Adrenal gland (tissue), 12 donors: ENCODE results near the gene SLC6A1. TPM values are rescaled to one million over a fixed set of nuclear protein-coding genes. Genes with fewer than 3 reads are reported as not detected.
"Not testable (repeated sequence)": the region's sequence is repeated elsewhere in the genome, so short reads cannot be mapped to it uniquely, and the experiment has no call there.

Source experiments
- DNase-seq, 7 donors: peaks; one replicate each; pipeline ENCODE4 v3.0.0-alpha.2; 2019 to 2020
- H3K27ac ChIP-seq, 5 donors: fragments of 200-600 bp; sonication (generic) in 4 of 5; 1 replicate in 3 of 5; 2 replicates in 2 of 5; pipeline versions ENCODE4 v1.5.1 to v1.8.0; 2016 to 2020; ENCODE audit warnings: mild to moderate bottlenecking in 1 of 5
- H3K27me3 ChIP-seq: fragments of 200-600 bp; 2 replicates; pipeline ENCODE4 v1.8.0; 2021
- H3K36me3 ChIP-seq, 2 donors: fragments of 200-600 bp; replicated peaks in 1 of 2; 1 replicate in 1 of 2; 2 replicates in 1 of 2; pipeline versions ENCODE4 v1.5.1 to v1.8.0; 2018 to 2022
- H3K4me1 ChIP-seq, 2 donors: fragments of 200-600 bp; replicated peaks in 1 of 2; 1 replicate in 1 of 2; 2 replicates in 1 of 2; pipeline versions ENCODE4 v1.5.1 to v1.8.0; 2018 to 2021
- H3K4me3 ChIP-seq, 4 donors: fragments of 200-600 bp; sonication (generic) in 3 of 4; one replicate each; pipeline ENCODE4 v1.5.1; 2016 to 2018
- H3K9me3 ChIP-seq, 3 donors: fragments of 200-600 bp; sonication (generic) in 1 of 3; replicated peaks in 1 of 3; 1 replicate in 2 of 3; 2 replicates in 1 of 3; pipeline versions ENCODE4 v1.5.1 to v1.8.0; 2016 to 2021
- CTCF ChIP-seq, 6 experiments: fragments of 450-650 bp in 4 of 6; fragments of 200-600 bp in 2 of 6; sonication (generic) in 1 of 6; IDR thresholded peaks; 1 replicate in 5 of 6; 2 replicates in 1 of 6; pipeline versions ENCODE4 v1.5.1 to v1.8.0; 2016 to 2021; ENCODE audit warnings: antibody characterized with exemption in 6 of 6, mild to moderate bottlenecking in 2 of 6, moderate library complexity in 1 of 6
- POLR2A ChIP-seq, 2 donors: fragments of 450-650 bp; IDR thresholded peaks; one replicate each; pipeline ENCODE4 v1.6.1; 2017; ENCODE audit warnings: antibody characterized with exemption in 2 of 2, mild to moderate bottlenecking in 2 of 2, moderate library complexity in 1 of 2
- WGBS, 4 donors: extraction: QIAGEN DNeasy Blood & Tissue Kit in 2 of 4; methylation state at CpG; one replicate each; pipeline versions ENCODE4 v1.1.5 to v1.1.7; 2013 to 2017; 5-methylcytosine and 5-hydroxymethylcytosine counted together
- intact Hi-C, 2 donors: fragments of 100-400 bp; cut with DNase I; formaldehyde crosslinking; loops; one replicate each; pipeline versions ENCODE4 v1.14.1 to v1.15.0; 2022 to 2023
- polyA plus RNA-seq, 3 donors: library from polyadenylated mRNA; stranded (reverse); fragments of 200-250 nt in 2 of 3; fragments of 350-450 nt in 1 of 3; fragmentation: Illumina TruSeq in 1 of 3; extraction: RNeasy Lipid Tissue Mini Kit (QIAGEN cat#74804) in 1 of 3; gene quantifications; one replicate each; pipeline ENCODE4 v1.2.3, GENCODE V29; 2013 to 2014
- total RNA-seq, 9 donors: library from RNA; depleted of rRNA in 4 of 9; stranded (reverse); fragments of >200 nt in 4 of 9; fragments of 120-200 nt in 1 of 9; fragmentation: NEBNext Ultra II Directional in 1 of 9; extraction: Animal tissue kit (Norgen Biotek cat#: 25700) in 1 of 9; gene quantifications; one replicate each; pipeline versions ENCODE4 v1.1.0 to v1.2.4, GENCODE V29; 2013 to 2023
- donor health status: healthy with polysubstance abuse.
- donor health status: Bipolar disorder and iron deficiency.
- donor health status: DM: yes; HTN: yes; CAD: no.
- donor health status: DM: no; HTN: no; CAD: no.
- donor health status: DM: no; HTN: no; CAD: no.
- donor health status: DM: yes; HTN: yes; CAD: no.

The SLC6A1 gene
- total and polyA plus RNA-seq, 12 donors: 0.06 to 1.8 (median 0.47) TPM

- H3K9me3 ChIP-seq: no peaks in the 10 kb centered on the region
- whole genome bisulfite sequencing, 4 donors: 85 to 91% (median 87%) methylated on average over 19 to 26 of the region's 26 CpGs
These were observed 78.7 kb downstream of the SLC6A1 start for GRCh38 chr3:11071096-11071755.

GRCh38 chr3:11072631-11073030, 80.1 kb downstream of the SLC6A1 start:
- intact Hi-C loops: no loop called here
- TF ChIP-seq POLR2A (IDR thresholded peaks at IDR 0.05) (no peak), CTCF (IDR thresholded peaks at IDR 0.05) (no peak)
- WGBS, 4 donors: 60 to 65% (median 64%) methylated on average over 5 of the region's 5 CpGs

More at GRCh38 chr3:11071096-11071755, 78.7 kb downstream of the SLC6A1 start:
- Histone ChIP-seq H3K4me1 (no peaks in the 10 kb centered on the region), H3K27ac (no peak overlapping the region), H3K4me3 (no peak overlapping the region), H3K27me3 (no peaks in the 10 kb centered on the region), H3K36me3 (no peaks in the 10 kb centered on the region)
- no peak for TF ChIP-seq CTCF (IDR thresholded peaks at IDR 0.05)
- no peak for TF ChIP-seq POLR2A (IDR thresholded peaks at IDR 0.05)
- intact Hi-C loops: no loop called here
- peak in 1 of 7 donors; percentile 5 for DNase-seq

GRCh38 chr3:11074011-11074410, 81.5 kb downstream of the SLC6A1 start:
- Histone ChIP-seq H3K4me3 (no peak overlapping the region), H3K4me1 (no peaks in the 10 kb centered on the region), H3K27ac (no peak overlapping the region), H3K36me3 (no peaks in the 10 kb centered on the region), H3K27me3 (no peaks in the 10 kb centered on the region), H3K9me3 (no peaks in the 10 kb centered on the region)
- WGBS, 4 donors: 48 to 61% (median 58%) methylated on average over 2 of the region's 2 CpGs
- intact Hi-C loops: no loop called here
- TF ChIP-seq CTCF (IDR thresholded peaks at IDR 0.05) (no peak), POLR2A (IDR thresholded peaks at IDR 0.05) (no peak)
- no peak for DNase-seq

More at GRCh38 chr3:11072631-11073030, 80.1 kb downstream of the SLC6A1 start:
- Histone ChIP-seq H3K4me3 (no peak overlapping the region), H3K9me3 (no peaks in the 10 kb centered on the region), H3K27me3 (no peaks in the 10 kb centered on the region), H3K4me1 (no peaks in the 10 kb centered on the region), H3K36me3 (no peaks in the 10 kb centered on the region), H3K27ac (no peak overlapping the region)
- no peak for DNase-seq

DNA sequence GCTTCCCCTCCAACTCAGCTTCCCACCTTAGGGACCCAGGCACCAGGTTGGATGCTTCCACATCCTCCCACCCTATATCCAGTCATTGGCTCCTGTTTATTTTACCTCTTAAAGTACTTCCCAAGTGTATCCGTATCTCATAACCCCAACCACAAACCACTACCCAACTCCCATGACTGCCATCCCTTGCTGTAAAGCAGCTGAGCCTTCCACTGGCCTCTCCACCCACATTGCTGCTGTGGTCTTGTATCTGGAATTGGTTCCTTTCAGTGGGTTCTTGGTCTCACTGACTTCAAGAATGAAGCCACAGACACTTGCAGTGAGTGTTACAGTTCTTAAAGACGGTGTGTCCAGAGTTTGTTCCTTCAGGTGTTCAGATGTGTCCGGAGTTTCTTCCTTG, 81.9 kb downstream of the SLC6A1 start:
- TF ChIP-seq CTCF (IDR thresholded peaks at IDR 0.05) (no peak), POLR2A (IDR thresholded peaks at IDR 0.05) (no peak)
- no peak overlapping the region for H3K27ac ChIP-seq
- peak in 1 of 7 donors; percentile 3 for DNase-seq
- WGBS, 4 donors: 70 to 90% (median 80%) methylated on average over 3 of the region's 3 CpGs
- H3K4me1 ChIP-seq: no peaks in the 10 kb centered on the region
- no peaks in the 10 kb centered on the region for H3K36me3 ChIP-seq
- intact Hi-C loops: no loop called here
- no peaks in the 10 kb centered on the region for H3K9me3 ChIP-seq
- no peak overlapping the region for H3K4me3 ChIP-seq
- H3K27me3 ChIP-seq: no peaks in the 10 kb centered on the region

- DNase-seq, H3K4me1 ChIP-seq, H3K27me3 ChIP-seq, intact Hi-C loops, H3K27ac ChIP-seq, H3K9me3 ChIP-seq, H3K36me3 ChIP-seq, H3K4me3 ChIP-seq: not testable (repeated sequence)
- 83 to 93% (median 85%) methylated on average over 2 of the region's 2 CpGs for WGBS, 4 donors
These were observed 82.6 kb downstream of the SLC6A1 start for GRCh38 chr3:11075122-11075521.
